Activated T-helper 1 cell treated with anti-CD3 and anti-CD28 coated beads, Interleukin-2, amount 50 U/mL, for 16 hours (primary cell): ENCODE data around the gene SCARB1.

Experiments used
- DNase-seq, 2 donors: peaks; one replicate each; pipeline ENCODE4 v3.0.0-alpha.2; 2020; ENCODE audit warnings: low read depth in 1 of 2, low spot score in 1 of 2

Gene SCARB1

DNA sequence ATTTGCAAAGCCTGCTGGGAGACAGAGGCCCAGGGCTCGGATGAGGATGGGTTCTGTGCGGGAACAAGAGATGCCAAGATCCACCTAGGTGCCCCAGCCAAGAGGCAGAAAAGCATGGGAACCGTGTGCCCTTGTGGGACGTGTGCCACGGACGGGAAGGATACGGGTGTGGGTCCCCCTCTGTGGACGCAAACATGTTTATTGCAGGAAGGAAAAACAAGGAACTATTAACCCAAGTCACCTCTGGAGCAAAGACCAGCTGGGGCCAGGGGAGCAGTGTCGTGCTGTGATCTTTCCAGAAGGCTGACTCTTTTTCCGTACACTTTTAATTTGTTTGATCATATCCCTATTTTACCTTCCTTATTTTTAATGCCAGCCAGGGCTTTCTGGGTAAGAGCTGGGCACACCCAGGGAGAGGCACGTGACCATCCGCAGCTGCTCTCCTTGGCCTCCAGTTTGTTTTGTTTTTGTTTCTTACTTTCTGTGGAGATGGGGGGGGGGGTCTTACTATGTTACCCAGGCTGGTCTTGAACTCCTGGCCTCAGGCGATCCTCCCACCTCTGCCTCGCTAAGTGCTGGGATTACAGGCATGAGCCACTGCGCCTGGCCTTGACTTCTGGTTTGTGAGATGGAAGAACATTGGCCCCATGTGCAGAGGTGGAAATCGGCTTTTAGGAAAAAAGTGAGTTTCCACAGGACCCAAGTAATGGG, 20.7 kb downstream of the SCARB1 start:
- no peak for DNase-seq

DNA sequence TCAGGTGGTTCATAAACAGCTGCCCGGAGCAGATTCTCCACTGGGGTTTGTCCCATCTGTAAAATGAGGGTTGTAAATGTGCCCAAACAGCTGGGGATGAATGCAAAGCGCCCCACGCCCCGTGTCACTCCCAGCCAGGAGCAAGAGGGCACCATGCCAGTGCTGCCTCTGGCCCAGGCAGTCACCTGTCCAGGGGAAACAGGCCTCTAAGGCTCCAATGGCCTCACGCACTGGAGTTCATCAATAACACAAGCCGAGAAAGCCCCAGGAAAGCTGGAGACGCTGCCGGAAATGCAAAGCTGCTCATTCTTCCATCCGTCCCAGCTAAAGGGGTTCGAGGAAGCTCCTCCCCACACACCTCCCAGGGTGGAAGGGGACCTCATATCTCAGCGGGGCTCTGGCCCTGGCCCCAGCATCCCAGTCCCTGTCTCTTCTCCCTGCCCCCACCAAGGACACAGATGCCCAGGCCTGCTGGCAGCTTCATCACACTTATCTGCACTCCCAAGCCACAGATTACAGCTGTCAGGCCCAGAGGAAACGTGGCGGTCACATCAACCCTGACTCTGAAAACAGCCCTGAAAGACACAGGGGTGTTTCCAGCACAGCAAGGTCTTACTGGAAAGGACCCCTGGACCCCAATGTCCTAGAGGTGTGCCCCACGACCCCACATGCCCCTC, 21.5 kb downstream of the SCARB1 start:
- DNase-seq = no peak

DNA sequence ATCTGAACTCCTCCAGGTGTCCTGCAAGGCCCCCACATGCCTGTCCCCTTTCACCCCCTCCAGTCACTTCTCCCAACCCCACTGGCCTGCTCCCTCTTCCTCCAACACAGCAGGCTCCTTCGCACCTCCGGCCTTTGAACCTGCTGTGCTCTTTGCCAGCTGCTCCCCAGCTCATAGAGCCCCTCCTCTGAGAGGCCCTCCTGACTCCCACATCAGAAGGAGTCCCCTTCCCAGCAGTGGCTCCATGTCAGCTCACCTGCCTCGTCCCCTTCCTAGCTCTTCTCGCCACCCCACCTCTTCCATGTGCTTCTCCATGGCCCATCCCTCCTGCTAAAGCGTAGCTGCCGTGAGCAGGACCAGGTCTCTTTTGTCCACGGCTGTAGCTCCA, 22.1 kb downstream of the SCARB1 start:
- DNase-seq = no peak

DNA sequence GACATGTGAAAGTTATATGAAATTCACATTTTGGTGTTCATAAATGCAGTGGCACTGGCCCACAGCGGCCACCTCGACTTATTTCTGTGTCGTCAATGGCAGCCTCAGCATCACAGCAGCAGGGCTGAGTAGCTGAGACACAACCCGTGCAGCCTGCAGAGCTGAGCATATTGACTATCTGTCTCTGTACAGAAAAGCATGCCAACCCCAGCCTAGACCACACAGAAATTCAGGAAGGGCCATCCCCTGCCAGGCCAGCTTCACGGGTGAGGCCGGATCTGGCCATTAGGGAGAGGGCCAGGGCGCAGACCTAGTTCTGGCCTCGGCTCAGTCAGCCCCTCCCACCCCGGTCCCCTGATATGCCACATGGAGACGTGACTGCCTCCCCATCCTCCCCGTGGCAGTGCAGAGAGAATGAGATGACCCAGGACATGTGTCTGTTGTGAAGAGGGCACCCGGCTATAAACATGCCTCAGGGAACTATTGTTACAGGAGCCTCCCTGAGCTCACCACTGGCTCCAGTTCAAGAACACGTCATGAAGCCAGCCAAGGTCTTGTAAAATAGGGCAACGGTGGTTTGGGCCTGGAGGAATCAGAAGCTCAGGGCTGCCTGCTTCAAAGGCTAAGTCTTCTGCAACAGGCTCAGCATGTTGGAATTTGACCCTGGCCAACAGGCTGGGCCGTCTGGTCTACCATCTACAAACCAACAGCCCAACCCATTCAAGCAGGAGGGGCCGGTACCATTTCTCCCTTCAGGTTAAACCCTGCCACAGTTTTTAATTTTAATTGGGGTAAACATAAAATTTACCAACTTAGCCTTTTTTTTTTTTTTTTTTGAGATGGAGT, 25.5 kb downstream of the SCARB1 start:
- DNase-seq = no peak

DNA sequence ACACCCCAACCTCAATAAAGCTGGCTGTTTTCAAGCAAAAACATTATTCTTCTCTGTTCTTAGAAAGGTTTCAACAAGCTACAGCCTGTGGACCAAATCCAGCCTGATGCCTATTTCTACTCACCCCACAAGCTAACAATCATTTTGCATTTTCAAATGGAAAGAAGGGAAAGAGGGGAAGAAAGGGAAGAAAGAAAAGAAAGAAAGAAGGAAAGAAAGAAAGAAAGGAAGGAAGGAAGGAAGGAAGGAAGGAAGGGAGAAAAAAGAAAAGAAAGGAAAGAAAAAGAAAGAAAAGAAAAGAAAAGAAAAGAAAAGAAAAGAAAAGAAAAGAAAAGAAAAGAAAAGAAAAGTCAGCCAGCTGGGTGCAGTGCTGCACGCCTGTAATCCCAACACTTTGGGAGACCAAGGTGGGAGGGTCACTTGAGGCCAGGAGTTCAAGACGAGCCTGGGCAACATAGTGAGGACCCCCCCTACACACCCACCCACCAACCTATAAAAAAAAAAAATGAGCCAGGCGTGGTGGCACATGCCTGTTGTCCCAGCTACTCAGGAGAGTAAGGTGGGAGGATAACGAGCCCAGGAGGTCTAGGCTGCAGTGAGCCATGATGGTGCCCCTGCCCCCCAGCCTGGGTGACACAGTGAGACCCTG, 26.3 kb downstream of the SCARB1 start:
- DNase-seq = no peak

DNA sequence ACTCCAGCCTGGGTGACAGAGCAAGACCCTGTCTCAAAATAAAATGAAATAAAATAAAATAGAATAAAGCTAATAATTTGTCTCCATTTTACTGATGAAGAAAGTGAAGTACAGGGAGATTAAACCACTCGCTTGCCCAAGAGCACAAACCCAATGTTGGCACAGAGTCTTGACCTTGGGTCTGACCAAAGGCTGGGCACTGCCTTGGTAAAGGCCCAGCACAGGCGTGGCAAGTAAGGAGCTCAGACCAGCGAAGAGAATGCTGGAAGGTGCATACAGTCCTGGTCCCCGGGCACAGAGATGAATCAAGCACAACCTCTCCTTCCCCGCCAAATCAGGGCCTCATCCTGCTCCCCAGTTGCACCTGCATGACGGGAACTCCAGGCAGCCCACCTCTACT, 26.9 kb downstream of the SCARB1 start:
- no peak for DNase-seq

DNA sequence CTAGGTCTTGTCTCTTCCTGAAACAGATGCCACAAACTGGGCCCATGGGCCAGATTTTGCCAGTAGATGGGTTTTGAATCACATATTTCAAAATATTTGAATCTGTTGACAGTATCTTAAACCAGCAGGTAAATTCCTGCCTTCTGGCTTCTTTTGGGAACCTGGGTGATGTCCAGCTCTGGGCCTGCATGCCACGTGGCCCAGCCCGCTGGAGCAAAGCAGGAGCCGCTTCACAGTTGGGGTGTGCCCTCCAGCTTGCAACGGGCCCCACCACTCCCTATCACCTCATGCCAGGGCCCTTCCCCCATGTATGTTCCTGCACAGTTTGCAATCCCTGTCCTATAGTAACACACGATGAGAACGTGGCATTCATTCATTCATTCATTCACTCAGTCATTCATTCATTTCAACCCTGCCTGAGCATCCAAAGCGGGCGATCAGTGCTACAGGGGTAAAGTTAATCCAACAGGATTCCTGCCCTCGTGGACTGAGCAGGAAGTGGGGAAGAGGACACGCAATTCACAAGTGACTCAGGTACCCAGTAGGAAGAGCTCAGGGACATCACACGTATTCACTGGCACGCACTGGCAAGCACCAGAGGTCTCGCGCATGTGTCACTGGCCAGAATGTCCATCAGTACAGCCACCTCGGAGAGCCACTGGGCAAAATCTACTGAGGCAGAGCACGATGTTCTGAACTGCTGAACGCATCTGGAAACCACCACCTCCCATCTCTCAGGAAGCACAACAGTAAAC, 27.8 kb downstream of the SCARB1 start:
- DNase-seq = no peak

DNA sequence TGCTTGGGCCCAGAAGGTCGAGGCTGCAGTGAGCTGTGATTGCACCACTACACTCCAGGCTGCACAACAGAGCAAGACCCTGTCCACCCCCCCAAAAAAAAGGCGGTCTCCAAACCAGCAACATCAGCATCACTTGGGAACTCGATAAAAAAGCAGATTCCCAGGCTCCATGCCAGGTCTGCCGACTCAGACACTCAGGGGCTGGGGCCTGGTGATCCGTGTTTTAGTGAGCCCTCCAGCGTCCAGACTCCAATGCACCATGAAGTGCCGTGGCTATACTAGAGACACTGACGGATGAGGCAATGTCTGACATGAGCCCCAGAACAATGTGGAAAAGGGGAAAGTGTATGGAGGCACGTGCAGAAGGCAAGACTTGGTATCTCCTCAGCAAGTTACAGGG, 28.8 kb downstream of the SCARB1 start:
- DNase-seq = no peak

DNA sequence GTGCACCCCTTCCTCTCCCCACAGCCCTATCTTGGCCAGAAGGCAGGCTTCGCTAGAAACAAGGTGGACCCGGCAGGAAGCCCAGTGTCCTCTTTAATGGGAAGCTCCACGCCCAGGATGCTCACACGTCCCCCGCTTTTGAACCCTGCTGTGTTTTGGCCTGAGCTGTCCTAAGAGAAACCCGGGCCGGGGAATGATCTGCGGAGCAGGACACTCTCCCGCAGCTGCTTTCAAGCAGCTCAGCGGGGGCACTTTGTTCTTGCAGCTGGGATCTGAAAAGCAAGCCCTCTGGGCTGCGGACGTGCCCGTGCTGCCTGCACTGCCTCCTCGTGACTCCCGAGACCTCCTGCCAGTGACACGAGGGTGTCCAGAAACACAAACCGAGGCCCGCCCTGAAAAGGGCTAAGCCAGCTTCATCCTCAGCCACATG, 30.0 kb downstream of the SCARB1 start:
- no peak for DNase-seq

DNA sequence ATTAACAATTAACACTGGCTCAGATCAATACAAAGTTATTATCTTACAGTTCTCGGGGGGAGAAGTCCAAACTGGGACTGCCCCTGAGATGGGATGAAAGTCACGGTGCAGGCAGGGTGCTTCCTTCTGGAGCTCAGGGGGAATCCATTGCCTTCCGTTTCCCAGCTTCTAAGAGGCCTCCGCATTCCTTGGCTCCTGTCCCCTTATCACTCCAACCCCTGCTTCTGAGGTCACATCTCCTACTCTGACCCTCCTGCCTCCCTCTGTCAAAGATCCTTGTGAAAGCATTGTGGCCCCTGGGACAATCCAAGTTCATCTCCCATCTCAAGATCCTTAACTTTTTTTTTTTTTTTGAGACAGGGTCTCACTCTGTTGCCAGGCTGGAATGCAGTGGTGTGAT, 30.8 kb downstream of the SCARB1 start:
- no peak for DNase-seq

DNA sequence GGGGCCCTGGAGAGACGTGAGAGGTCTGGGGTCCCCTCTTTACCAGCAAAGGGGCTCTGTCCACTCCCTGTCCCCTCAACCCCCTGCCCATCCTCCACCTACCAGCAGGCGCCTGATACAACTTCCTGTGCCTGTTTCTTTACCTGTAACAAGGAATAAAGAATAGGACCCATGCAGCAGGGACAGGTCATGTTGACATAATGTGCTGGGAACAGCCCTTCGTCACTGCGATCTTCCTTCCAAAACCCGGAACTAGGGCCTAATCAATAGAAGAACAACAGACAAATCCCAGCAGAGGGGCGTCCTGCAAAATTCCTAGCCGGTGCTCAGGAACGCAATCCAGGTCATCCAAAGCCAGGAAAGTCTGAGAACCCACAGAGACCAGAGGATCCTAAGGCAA, 32.1 kb downstream of the SCARB1 start:
- no peak for DNase-seq

DNA sequence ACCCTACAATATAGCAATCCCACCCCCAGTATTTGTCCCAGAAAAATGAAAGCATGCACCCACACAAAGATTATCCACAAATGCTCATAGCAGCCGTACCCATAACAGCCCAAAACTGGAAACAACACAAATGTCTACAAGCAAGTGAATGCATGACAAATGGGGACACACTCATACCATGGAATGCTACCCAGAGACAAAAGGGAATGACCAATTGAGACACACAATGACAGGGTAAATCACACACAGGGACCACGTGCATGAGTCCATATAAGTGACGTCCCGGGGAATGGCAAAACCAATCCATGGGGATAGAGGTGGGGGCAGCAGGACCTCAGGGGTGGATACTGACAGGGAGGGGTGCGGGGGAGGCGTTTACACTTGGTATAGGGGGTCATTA, 33.4 kb downstream of the SCARB1 start:
- no peak for DNase-seq

DNA sequence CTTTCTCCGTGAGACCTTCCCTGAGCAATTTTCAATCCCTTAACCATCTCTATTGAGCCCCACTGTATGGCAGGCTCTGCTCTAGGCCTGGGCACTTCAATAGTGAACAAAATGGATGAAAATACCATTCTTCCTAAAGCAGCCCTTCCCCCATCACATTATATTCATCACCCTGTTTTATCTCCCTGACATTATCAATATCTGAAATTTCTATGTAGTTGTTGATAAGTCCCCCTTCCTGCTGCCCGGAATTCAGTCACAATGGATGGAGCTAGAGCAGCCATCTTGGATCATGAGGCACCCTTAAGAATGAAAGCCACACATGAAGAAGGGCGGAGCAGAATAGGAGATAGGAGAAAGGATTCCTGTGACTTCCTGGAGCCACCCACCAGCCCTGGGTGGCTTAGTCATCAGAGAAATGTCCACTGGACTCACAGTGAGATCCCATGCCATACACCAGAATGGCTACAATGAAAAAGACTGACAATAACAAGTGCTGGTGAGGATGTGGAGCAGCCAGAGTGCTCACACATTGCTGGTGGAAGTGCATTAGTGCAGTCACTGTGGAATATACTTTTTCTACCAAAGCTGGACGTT, 33.9 kb downstream of the SCARB1 start:
- no peak for DNase-seq

DNA sequence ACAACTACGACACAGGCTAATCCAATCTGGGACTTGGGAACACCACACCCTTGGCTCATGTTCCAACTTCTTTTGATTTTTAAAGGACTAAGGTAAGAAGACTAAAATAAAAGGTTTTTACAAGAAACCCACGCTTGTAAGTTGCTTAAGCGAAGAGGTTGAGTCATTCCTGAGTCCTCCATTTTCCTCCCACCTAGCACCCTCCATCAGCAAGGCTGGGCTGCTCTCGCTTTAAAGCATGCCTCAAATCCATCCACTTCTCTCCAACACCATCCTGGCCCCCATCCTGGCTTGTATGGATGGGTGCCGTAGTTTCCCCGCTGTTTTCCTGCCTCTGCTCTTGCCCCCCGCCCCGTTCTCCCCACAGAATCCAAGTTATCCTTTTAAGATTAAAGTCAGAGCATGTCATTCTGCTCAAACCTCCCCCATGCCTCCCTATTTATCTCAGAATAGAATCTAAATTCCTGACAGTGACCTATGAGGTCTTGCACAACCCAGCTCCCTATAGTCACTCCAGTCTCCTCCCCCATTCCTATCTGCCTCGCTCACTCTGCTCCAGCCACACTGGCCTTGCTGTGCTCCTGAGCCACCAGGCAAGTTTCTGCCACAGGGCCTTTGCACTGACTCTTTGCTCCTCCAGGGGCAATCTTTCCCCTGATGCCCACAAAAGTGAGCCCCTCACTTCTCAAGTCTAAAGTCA, 34.5 kb downstream of the SCARB1 start:
- no peak for DNase-seq

DNA sequence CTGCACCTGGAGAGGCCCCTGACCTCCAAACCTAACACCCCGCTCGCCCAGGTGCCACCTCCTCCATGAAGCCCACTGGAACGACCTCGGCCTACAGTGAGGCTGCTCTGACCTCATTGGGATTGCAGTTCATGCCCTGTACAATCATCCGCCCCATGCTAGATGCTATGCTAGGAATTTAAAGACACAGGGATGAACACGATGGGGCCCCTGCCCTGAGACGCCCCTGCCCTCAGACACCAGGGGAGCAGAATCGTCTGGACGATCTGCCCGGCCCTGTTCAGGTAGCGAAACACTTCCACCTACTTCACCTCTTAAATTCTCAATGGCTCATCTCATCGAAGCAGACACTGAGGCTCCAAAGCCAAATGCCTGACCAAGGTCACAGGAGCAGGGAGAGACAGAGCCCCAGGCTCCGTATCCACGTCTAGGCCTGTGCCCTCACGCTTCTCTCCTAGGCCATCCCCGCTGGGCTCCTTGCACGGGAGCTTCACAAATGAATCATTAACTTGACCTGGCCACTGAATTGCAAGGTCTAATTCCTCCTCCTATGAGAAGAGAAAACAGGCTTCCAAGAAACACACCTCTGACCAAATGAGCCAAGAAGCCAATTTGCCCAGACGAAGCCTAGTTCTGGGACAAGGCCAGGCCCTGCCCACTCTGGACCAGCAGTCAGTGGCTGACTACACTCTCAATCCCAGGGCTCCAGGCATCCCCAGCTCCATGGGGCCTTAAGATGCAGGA, 35.2 kb downstream of the SCARB1 start:
- DNase-seq = no peak

DNA sequence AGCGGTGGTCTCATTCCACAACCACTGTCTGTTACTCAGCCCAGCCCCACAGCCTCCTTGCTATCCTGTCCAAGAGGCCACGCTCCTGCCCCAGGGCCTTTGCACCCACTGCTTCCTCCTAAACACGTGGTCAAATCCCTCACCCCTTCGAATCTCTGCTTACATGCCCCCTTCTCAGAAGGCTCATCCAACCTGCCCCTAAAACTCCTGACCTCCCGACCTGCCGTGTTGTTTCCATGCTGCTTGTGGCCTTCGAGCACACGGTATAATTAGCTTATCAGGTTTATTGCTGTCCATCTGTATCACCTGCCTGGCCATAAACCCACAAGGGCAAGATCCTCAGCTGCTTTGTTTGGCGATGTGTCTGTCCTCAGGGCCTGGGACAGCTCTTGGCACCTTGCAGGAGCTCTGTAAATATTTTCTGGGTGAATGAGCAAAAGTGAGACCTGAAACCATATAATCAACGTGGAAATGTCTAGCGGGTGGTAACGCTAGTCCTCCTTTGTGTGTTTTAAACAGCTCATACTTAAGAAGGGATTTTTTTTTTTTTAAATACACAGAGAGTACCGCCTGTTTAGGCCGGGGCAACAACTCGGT, 36.0 kb downstream of the SCARB1 start:
- no peak for DNase-seq

DNA sequence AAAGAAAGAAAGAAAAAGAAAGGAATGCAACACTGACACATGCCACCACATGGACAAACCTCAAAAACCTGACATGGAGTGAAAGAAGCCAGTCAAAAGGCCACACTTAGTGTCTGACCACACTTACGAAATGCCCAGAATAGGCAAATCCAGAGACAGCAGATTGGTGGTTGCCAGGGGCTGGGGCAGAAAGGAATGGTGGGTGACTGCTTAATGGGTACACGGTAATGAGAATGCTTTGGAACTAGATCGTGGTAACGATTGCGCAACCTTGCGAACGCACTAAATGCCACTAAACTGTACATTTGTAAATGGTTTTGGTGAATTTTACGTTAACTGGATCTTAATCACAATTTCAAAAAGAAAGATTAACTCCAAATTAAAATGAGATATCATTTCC, 39.5 kb downstream of the SCARB1 start:
- DNase-seq = no peak

DNA sequence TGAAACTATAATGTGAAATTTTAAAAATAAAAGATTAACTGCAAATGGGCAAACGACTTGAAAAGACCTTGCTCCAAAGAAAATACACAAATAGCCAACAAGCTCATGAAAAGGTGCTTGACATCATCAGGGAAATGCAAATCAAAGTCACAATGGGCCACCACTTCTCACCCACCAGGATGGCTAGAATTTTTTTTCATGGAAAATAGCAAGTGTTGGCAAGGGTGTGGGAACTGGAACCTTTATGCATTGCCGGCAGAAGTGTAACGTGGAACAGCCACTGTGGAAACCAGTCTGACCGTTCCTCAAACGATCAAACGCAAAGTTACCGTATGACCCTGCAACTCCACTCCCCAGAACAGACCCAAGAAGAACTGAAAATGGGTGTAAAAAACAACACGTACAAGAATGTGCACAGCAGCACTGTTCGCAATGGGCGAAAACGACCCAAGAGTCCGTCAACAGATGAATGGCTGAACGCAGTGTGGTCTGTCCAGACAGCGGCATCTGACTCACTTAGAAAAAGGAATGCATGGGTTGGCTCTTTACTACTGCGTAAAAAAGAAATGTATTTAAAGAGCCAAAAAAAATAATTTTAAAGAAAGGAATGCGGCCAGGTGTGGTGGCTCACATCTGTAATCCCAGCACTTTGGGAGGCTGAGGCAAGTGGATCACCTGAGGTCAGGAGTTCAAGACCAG, 40.2 kb downstream of the SCARB1 start:
- no peak for DNase-seq
